ENCODE data around the gene COQ8B.

DNA sequence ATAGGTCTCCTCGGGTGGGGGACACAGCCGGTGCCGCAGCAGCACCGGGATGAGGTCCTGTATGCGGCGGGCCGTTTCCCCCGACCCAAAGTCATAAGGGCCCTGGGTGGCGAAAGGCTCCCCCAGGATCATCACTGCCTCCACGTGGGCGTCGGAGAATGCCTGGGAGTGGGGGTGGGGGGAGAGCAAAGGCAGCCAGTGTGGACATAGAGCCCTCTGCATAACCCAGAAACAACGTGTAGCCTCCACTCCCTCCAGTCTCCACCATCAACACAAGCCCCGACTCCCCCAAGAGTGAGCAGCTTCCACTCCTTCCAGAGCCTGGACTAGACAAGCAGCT is 24.5 kb downstream of the COQ8B start:
- TF ChIP-seq, protein P1, sequence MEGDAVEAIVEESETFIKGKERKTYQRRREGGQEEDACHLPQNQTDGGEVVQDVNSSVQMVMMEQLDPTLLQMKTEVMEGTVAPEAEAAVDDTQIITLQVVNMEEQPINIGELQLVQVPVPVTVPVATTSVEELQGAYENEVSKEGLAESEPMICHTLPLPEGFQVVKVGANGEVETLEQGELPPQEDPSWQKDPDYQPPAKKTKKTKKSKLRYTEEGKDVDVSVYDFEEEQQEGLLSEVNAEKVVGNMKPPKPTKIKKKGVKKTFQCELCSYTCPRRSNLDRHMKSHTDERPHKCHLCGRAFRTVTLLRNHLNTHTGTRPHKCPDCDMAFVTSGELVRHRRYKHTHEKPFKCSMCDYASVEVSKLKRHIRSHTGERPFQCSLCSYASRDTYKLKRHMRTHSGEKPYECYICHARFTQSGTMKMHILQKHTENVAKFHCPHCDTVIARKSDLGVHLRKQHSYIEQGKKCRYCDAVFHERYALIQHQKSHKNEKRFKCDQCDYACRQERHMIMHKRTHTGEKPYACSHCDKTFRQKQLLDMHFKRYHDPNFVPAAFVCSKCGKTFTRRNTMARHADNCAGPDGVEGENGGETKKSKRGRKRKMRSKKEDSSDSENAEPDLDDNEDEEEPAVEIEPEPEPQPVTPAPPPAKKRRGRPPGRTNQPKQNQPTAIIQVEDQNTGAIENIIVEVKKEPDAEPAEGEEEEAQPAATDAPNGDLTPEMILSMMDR (IDR thresholded peaks at IDR 0.05 in 8 of 11, conservative IDR thresholded peaks at IDR 0.05 in 3 of 11), result no peak
- no peak for TF ChIP-seq POLR2A (IDR thresholded peaks at IDR 0.05)
